ENCODE data around the gene MYO7B.

- TF ChIP-seq CTCF (conservative IDR thresholded peaks at IDR 0.05; ENCODE audit: low read length) (no peak), EZH2phosphoT487 (IDR thresholded peaks at IDR 0.05; ENCODE audit: borderline replicate concordance, low read depth, low read length) (no peak)
These were observed 53.9 kb downstream of the MYO7B start for GRCh38 chr2:127589358-127589757.
